HL-60 (cell line): ENCODE results near the gene UGCG.

Source experiments
- CTCF ChIP-seq: IDR thresholded peaks from one replicate; pipeline ENCODE4 v1.5.1; 2011; ENCODE audit warnings: low read length, control low read depth, inconsistent platforms; ENCODE audit not compliant: insufficient read depth
- REST ChIP-seq: IDR thresholded peaks from 2 replicates; pipeline ENCODE4 v1.6.1; 2012; ENCODE audit warnings: low read depth; ENCODE audit not compliant: insufficient replicate concordance

- TF ChIP-seq REST (no peak), CTCF (no peak)
Observed at GRCh38 chr9:111878946-111879345, 17.7 kb upstream of the UGCG start.
